A549 treated with RU486 at 1 μM for 4 hours (cell line): ENCODE measurements around the gene ETDA. TPM values are rescaled to one million over a fixed set of nuclear protein-coding genes. Genes with fewer than 3 reads are reported as not detected.

Source experiments
- total RNA-seq: library from RNA; stranded (reverse); fragments of 200-300 nt; extraction: Qiagen RNA extraction; gene quantifications from 5 replicates; pipeline ENCODE4 v1.2.3, GENCODE V29; 2022; ENCODE audit warnings: low read depth

The ETDA gene
- not detected in 5 replicates for total RNA-seq

GRCh38 chrX:135252011-135252518 is at the start of gene ETDA:
ETDA (plus strand) TSS chrX:135252061; CDS start chrX:135253277, 1,216 bp downstream.

Other genes starting within 250 kb of the ETDA start
- 7.8 to 10.5 TPM (median 8.6 TPM) in 5 replicates for gene RTL8B, start 229.5 kb upstream of the ETDA start, total RNA-seq
- gene RTL8C, start 219.7 kb upstream of the ETDA start, total RNA-seq, result 135 to 221 TPM (median 186 TPM) in 5 replicates
- 157 to 192 TPM (median 182 TPM) in 5 replicates for gene RTL8A, start 199.9 kb upstream of the ETDA start, total RNA-seq
- 0.05 to 0.18 TPM (median 0.08 TPM) in 3 of 5 replicates, not detected in the others for gene SMIM10L2B, start 153.3 kb upstream of the ETDA start, total RNA-seq
- not detected in 5 replicates for gene ETDB, start 131.5 kb upstream of the ETDA start, total RNA-seq
- gene CT55, start 80.7 kb upstream of the ETDA start, total RNA-seq, result not detected in 5 replicates
- gene ETDC, start 57.4 kb downstream of the ETDA start, total RNA-seq, result not detected in 5 replicates
- gene ZNF75D, start 92.0 kb downstream of the ETDA start, total RNA-seq, result 2.8 to 3.7 TPM (median 3.5 TPM) in 5 replicates
- 1.3 to 4.0 TPM (median 3.9 TPM) in 5 replicates for gene ZNF449, start 92.7 kb downstream of the ETDA start, total RNA-seq
- gene SMIM10L2A, start 169.9 kb downstream of the ETDA start, total RNA-seq, result 0.15 to 0.24 TPM (median 0.19 TPM) in 5 replicates